ENCODE results near the gene MIPEP. TPM values are rescaled to one million over a fixed set of nuclear protein-coding genes. Genes with fewer than 3 reads are reported as not detected.

The MIPEP gene
- total and polyA plus RNA-seq, 9 of the 15 experiments (the other 6 are each of a cell fraction or from before 2014, with no cell fraction given) = 1.7 to 19.3 (median 13.1) TPM

DNA sequence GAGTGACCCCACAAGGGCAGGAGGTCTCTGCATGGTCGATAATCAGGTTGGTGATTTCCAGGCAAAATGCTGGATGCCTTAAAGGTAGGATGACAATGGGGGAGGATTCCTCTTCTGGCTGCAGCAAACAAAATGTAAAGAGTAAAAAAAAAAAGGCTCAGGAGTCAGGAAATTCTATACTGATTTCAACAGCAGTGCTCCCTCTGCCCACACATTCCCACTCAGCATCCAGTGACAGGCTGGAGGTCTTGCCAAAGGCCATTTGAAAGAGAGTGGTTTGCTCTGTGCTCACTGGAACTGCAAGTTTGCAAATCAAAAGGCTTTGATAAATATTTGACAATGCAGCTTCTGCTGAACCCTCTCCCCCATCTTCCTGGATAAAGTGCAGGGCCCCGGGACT is 183.6 kb downstream of the MIPEP start:
- intact Hi-C loops (cut with micrococcal nuclease) = no loop called here
- DNase-seq (ENCODE audit: extremely low read depth in 1 of 4, low spot score in 3 of 4) = no peak
- TF ChIP-seq NBN (IDR thresholded peaks at IDR 0.05; ENCODE audit: low read depth) (no peak), ZBTB7A (IDR thresholded peaks at IDR 0.05; ENCODE audit: borderline replicate concordance, control insufficient read depth, low read depth, low read length) (no peak), ZNF586 (CRISPR knock-in tag; conservative IDR thresholded peaks at IDR 0.05) (no peak), BRCA1 (IDR thresholded peaks at IDR 0.05) (no peak), BRCA1 (CRISPR knock-in tag; IDR thresholded peaks at IDR 0.05) (no peak), MXI1 (IDR thresholded peaks at IDR 0.05; ENCODE audit: low read depth, low read length) (no peak)
- TF ChIP-seq, protein P1, sequence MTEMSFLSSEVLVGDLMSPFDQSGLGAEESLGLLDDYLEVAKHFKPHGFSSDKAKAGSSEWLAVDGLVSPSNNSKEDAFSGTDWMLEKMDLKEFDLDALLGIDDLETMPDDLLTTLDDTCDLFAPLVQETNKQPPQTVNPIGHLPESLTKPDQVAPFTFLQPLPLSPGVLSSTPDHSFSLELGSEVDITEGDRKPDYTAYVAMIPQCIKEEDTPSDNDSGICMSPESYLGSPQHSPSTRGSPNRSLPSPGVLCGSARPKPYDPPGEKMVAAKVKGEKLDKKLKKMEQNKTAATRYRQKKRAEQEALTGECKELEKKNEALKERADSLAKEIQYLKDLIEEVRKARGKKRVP (CRISPR knock-in tag; IDR thresholded peaks at IDR 0.05) = no peak
- Histone ChIP-seq H2AFZ (ENCODE audit: low read depth, low read length) (no peak overlapping the region), H3K27ac (ENCODE audit: extremely low read depth, low read depth, low read length) (no peak overlapping the region), H3K27me3 (ENCODE audit: control insufficient read depth in 2 of 2, insufficient read depth in 2 of 2, low read length in 2 of 2) (peaks cover 8 to 38% of the 10 kb centered on the region in 2 experiments; a peak in 4 of 5 replicates), H4K20me1 (replicated peaks; ENCODE audit: control insufficient read depth, insufficient read depth, low read length) (no peaks in the 10 kb centered on the region), H3K9me3 (replicated peaks; ENCODE audit: control insufficient read depth, insufficient read depth, low read depth, low read length) (no peaks in the 10 kb centered on the region), H3K36me3 (ENCODE audit: control insufficient read depth, insufficient read depth, low read length) (no peaks in the 10 kb centered on the region), H3K4me2 (ENCODE audit: insufficient read depth, low read length) (no peak overlapping the region), H3K4me1 (replicated peaks in 1 of 2; ENCODE audit: control insufficient read depth in 2 of 2, insufficient read depth in 2 of 2, low read length in 2 of 2) (no peaks in the 10 kb centered on the region), H3K79me2 (ENCODE audit: control insufficient read depth, insufficient read depth, low read length) (no peaks in the 10 kb centered on the region), H3K9me1 (ENCODE audit: control insufficient read depth, insufficient read depth, low read length) (no peaks in the 10 kb centered on the region), H3K4me3 (no peak overlapping the region), H3K9ac (ENCODE audit: insufficient read depth in 1 of 2, low read depth in 2 of 2, low read length in 2 of 2) (no peak overlapping the region)
- no TSS peak for BruUV-seq (replicated peaks)
- in situ Hi-C loops (cut with MboI) = no loop called here
- ChIA-PET CTCF (ENCODE audit: low intra/inter-chr PET ratio) (no interaction called here), POLR2A (no interaction called here)
- 0% methylated on average over 2 of the region's 2 CpGs for WGBS (ENCODE audit: insufficient coverage, low coverage, missing lambda C conversion rate)
- no peak for ATAC-seq
- no peak for FAIRE-seq

Measured in K562 (cell line).